Measurements from ENCODE around the gene OPRL1.

DNA sequence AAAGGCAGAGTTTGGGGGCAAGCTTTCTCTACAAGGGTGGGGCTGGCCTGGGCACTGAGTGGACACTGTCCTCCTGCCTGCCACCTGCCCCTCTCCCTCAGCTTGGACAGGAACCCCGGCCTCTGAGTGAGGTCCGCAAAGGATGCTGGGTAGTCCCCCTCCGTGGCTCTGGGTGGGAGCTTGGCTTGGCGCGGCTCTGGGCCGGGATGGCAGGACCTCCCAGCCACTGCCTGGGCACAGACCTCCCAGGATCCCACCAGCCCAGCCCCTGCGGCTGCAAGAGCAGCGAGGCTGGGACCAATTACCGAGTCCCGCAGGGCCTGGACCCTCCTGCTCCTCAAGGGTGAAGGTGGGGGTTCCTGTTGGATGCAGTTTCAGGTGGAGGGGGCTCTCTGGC lies 27.6 kb upstream of the OPRL1 start:
- TF ChIP-seq, protein P1, sequence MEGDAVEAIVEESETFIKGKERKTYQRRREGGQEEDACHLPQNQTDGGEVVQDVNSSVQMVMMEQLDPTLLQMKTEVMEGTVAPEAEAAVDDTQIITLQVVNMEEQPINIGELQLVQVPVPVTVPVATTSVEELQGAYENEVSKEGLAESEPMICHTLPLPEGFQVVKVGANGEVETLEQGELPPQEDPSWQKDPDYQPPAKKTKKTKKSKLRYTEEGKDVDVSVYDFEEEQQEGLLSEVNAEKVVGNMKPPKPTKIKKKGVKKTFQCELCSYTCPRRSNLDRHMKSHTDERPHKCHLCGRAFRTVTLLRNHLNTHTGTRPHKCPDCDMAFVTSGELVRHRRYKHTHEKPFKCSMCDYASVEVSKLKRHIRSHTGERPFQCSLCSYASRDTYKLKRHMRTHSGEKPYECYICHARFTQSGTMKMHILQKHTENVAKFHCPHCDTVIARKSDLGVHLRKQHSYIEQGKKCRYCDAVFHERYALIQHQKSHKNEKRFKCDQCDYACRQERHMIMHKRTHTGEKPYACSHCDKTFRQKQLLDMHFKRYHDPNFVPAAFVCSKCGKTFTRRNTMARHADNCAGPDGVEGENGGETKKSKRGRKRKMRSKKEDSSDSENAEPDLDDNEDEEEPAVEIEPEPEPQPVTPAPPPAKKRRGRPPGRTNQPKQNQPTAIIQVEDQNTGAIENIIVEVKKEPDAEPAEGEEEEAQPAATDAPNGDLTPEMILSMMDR (IDR thresholded peaks at IDR 0.05) = no peak
- no peak for TF ChIP-seq EZH2 (IDR thresholded peaks at IDR 0.05; ENCODE audit: borderline replicate concordance, insufficient read depth, low read depth, low read length, poor library complexity, severe bottlenecking)

All from B cell (primary cell).